Activated CD4-positive, alpha-beta T cell treated with anti-CD3 and anti-CD28 coated beads, Interleukin-2, amount 50 U/mL, for 16 hours (primary cell): ENCODE results near the gene CMYA5.
A peak's percentile ranks its signal among the peaks of the same experiment; 100 is the strongest.
"Not testable (repeated sequence)": the region's sequence is repeated elsewhere in the genome, so short reads cannot be mapped to it uniquely, and the experiment has no call there.

ENCODE experiments used
- DNase-seq: peaks from one replicate; pipeline ENCODE4 v3.0.0-alpha.2; 2020

CMYA5 gene

GRCh38 chr5:79689541-79690466, at the start of gene CMYA5:
Gene CMYA5 (plus strand): TSS chr5:79689836. CDS start chr5:79689908, 72 bp downstream.
- DNase-seq, result no peak

- DNase-seq, result no peak
Observed at GRCh38 chr5:79640571-79641055, 49.0 kb upstream of the CMYA5 start.

- no peak for DNase-seq
Observed at GRCh38 chr5:79641414-79641813, 48.2 kb upstream of the CMYA5 start.

GRCh38 chr5:79642210-79642609, 47.4 kb upstream of the CMYA5 start:
- no peak for DNase-seq

GRCh38 chr5:79653843-79654242, 35.8 kb upstream of the CMYA5 start:
- no peak for DNase-seq

- DNase-seq, result peak; percentile 54
Observed at GRCh38 chr5:79663212-79663611, 26.4 kb upstream of the CMYA5 start.

GRCh38 chr5:79666758-79667157, 22.9 kb upstream of the CMYA5 start:
- peak; percentile 8 for DNase-seq

- DNase-seq, result no peak
Observed at GRCh38 chr5:79672392-79672791, 17.2 kb upstream of the CMYA5 start.

- DNase-seq, result not testable (repeated sequence)
Observed at GRCh38 chr5:79676354-79676753, 13.3 kb upstream of the CMYA5 start.

- DNase-seq, result not testable (repeated sequence)
Observed at GRCh38 chr5:79682102-79682501, 7.5 kb upstream of the CMYA5 start.

- no peak for DNase-seq
Observed at GRCh38 chr5:79684782-79685181, 4.9 kb upstream of the CMYA5 start.

- peak; percentile 5 for DNase-seq
Observed at GRCh38 chr5:79685627-79686026, 4.0 kb upstream of the CMYA5 start.

- no peak for DNase-seq
Observed at GRCh38 chr5:79686799-79687198, 2.8 kb upstream of the CMYA5 start.

GRCh38 chr5:79687889-79688288, 1.7 kb upstream of the CMYA5 start:
- DNase-seq, result no peak

GRCh38 chr5:79691007-79691406, 1.4 kb downstream of the CMYA5 start:
- no peak for DNase-seq

GRCh38 chr5:79692596-79692995, 3.0 kb downstream of the CMYA5 start:
- no peak for DNase-seq

GRCh38 chr5:79694183-79694582, 4.5 kb downstream of the CMYA5 start:
- no peak for DNase-seq

GRCh38 chr5:79694652-79695051, 5.0 kb downstream of the CMYA5 start:
- DNase-seq, result no peak

GRCh38 chr5:79695526-79695925, 5.9 kb downstream of the CMYA5 start:
- no peak for DNase-seq

- peak; percentile 5 for DNase-seq
Observed at GRCh38 chr5:79697222-79698170, 7.9 kb downstream of the CMYA5 start.

- peak; percentile 47 for DNase-seq
Observed at GRCh38 chr5:79699763-79700400, 10.2 kb downstream of the CMYA5 start.

- DNase-seq, result peak; percentile 12
Observed at GRCh38 chr5:79702606-79703380, 13.2 kb downstream of the CMYA5 start.
